Measurements from ENCODE around the gene ANKRD1.

Gene ANKRD1

DNA sequence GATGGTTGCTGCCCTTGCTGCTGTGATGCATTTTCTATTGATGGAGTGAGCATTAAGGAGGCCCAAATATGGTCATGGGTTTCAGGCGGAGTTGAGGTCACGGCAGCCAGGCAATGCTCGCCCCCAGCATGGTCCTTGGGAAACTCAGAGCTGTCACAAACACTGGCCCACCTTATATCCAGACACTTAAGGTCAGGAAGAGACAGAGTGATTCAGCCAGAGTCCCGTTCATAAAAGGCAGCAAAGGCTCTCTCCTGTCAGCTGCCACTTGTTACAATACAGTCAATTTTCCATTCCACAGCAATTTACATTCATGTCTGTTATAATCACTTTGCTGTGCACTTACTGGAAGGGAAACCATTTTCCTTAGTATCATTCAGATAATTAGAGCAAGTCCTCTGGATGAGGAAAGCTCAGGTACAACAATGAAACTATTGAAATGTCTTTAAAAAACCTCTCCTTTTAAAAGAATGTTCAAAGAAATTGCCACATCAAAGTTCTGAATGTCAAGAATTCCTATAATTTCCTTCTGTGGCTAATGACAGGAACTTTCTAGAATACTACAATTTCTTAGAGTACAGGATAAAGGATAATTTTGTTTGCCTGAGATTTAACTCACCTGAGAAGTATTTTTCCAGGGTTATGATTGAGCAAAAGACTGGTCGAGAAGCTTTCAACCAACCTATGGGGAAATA lies 14.8 kb upstream of the ANKRD1 start:
- DNase-seq (ENCODE audit: low read depth in 2 of 2): no peak

DNA sequence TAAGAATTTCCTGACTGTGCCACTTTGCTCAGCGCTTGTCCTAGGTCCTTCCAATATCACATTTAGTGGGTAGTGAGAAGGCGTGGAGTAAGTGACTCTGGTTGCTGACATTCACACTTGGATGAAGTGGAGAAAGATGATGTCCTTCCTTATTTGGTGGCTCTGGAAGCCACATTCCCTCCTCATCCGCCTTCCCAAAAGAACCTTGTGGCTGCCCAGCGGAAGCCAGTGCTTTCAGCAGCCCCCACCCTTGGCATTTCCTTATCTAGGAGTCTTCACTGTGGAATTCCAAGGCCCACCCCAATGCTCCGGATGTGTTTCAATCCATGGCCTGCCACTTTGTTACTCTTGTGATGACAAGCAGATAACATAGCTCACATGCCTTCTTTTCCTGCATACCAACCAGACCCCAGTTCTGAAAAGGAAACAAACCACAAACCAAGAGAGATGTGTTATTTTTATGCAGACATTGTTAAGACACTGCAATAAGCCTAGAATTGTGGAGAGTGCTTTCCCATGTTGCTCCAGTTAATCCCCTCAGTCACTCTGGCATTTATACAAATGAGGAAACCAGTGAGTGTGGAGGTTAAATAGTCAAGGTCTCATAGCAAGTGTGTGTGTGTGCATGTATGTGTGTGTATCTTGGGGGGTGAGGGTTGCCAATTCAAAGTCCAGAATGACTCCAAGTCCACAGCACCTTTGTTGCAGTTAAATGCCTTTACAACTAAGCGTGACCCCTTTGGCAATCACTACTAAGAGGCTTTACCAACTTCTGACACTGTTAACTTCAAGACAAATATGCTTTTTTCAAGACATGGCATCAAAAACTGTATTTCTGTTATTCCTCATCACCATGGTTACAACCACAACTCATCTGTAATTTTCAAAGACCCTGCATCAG lies 10.3 kb upstream of the ANKRD1 start:
- no peak for DNase-seq (ENCODE audit: low read depth in 2 of 2)

DNA sequence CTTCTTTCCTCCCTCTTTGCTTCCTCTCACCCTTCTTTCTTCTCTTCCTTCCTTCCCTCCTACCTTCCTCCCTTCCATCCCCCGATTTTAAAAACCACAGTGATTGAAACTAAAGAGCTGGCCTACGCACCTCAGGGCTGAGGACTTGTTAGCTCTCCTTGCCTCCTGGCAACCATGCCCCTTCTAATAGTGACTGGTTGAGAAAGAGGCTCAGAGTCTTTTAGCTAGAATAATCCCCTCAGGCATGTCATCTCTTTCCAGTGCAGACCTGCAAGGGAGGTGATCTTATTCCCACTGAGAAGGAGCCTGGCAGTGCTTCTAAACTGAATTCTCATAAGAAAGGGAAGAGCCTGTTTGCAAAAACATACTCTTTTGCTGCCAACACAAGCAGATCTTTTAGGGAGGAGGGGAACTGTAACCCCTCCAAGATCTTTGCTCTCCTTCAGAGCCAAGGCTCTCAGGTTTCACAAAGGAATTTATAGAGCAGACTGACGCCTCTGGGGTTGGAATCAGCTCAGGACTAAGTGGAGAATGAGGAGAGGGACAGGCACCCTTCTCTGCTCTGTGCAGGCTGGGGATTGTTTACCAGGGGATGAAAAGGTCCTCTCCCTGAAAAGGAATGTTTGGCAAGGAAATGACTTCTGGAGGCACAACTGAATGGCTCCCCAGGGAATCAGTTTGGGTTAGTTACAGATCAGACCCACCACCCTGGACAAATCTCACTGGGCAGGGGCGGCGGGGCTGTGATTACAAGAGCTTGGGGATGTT lies 9.4 kb upstream of the ANKRD1 start:
- no peak for DNase-seq (ENCODE audit: low read depth in 2 of 2)

DNA sequence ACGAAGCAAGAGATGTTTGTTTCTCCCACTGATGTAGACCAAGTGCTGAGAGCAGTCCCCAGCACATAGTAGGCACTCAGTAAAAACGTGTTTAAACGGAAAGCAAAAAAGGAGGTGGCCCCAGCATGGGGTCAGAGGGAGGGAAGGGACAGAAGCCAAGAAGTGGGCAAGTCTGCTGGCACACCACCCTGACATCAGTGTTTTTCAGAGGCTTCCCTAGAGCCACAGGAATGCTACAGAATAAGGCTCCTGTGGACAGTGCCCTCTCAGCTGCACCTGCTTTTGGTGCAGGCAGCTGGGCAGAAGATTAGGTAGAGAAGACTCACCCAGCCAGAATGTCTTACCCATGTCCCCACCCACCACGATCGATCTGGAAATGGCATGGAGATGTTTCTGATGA lies 8.3 kb upstream of the ANKRD1 start:
- no peak for DNase-seq (ENCODE audit: low read depth in 2 of 2)

DNA sequence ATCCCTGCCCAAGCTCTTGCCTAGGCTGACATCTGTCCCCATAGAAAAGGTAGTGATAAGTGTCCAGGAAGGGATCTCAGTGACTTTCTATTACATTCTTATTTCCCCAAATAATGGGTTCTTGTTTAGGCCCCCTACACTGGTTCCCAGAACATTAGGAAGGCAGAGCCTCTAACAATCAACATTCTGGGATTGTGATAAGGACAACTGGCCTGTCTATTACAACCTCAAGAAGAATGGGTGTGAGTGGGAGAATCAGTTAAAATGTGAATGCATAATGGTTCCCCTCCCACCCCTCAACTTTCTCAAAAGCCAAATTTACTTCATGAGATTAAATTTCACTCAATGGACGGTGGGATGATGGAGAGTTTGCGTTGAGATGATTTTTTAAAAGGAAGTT lies 6.4 kb upstream of the ANKRD1 start:
- DNase-seq (ENCODE audit: low read depth in 2 of 2): no peak

DNA sequence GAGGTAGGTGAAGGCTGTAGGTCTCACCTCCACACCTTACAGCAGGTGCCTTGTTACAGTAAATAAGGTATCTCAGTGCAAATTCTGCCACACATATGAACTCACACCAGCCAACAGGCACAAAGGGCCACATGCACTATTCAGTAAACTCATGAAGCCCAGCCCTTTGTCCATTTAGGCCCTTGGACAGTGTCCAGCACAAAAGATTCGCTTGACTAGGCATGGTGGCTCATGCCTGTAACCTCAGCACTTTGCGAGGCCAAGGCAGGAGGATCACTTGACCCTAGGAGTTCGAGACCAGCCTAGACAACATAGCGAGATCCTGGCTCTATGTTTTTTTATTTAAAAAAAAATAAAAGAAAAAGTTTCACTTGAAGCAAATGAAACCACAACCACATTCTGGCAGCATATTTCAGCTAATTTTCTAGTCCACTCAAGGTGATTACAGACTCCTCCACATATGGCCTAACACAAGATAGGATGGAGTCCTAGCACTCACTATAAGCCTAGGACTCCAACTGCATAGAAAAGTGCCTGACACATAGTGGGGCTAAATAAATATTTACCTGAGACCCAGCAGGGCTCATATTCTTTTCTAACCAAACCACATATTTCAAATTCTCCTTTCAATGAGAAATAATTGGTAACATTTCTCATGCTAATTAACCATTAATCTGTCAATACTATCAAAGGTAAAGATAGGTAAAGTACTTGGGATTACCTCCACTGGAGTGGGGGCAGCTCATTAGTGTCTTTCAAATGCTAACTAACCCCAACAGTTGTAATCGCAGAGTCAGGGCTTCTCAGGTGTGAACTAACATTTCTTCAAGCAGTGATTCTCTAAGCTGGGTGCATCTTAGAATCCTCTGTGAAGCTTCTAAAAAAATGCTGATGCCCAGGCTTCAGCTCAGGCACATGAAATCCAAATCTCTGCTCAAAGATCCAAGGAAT lies 4.5 kb upstream of the ANKRD1 start:
- DNase-seq (ENCODE audit: low read depth in 2 of 2): no peak

DNA sequence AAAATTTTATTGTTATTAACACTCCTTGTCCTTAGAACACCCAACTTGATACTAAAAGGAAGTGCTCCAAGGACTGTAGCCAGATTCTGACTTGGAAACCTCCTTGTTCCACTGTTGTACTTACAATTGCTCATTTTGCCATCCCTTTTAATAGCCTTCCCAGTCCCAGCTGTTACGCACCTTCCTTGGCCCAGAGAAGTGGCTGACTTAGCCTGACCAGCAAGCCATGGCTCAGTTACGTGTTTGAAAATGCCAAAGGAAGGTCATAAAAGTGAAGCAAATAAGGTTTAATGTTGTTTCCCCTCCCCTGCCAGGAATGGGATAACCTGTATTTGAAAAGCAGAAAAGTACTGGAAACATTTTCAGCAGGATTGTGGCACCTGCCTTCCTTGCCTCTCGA lies 3.7 kb upstream of the ANKRD1 start:
- DNase-seq (ENCODE audit: low read depth in 2 of 2): no peak

DNA sequence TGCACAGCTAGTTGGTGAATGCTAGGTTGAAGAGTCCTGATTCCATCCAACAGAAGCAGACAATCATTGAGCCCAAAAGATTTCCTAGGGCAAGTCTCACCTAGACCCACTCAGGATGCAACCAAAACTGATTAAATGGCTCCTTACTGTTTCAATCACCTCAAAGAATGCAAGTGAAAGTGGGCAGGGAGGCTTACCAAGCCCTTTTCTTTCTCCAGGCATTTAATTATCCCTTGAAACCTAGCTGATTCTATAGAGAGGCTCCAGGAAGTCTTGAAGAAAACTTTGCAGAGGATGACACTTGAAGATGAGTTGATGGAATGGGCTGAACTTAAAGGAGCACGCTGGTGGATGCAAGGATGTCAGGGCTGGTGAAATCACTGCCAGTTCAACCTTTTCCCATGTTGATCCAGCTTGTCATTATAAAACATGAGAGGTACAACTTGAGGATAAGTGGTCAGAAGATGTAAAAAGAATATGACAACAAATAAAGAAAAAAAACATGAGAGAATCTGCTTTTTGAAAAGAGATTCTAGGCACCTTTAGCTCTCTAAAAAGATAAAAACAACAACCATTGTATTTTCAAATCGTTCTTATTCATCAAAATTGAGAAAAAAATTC lies 2.3 kb upstream of the ANKRD1 start:
- no peak for DNase-seq (ENCODE audit: low read depth in 2 of 2)

DNA sequence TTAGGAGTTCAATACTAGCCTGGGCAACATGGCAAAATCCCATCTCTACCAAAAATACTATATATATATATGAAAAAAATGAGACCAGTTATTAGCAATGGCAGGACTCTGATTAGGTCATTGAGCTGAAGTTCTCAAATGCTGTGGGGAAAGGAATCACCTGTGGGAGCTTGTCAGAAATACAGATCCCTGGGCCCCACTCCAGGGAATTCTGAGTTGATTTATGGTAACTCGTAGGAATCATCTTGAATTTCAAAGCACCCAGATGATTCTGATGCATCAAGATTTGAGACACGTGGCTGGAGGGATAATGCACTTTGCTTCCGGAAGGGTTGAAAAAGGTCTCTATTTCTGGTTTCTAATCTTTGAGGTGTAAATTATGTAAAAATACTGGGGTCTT lies 1.0 kb upstream of the ANKRD1 start:
- no peak for DNase-seq (ENCODE audit: low read depth in 2 of 2)

DNA sequence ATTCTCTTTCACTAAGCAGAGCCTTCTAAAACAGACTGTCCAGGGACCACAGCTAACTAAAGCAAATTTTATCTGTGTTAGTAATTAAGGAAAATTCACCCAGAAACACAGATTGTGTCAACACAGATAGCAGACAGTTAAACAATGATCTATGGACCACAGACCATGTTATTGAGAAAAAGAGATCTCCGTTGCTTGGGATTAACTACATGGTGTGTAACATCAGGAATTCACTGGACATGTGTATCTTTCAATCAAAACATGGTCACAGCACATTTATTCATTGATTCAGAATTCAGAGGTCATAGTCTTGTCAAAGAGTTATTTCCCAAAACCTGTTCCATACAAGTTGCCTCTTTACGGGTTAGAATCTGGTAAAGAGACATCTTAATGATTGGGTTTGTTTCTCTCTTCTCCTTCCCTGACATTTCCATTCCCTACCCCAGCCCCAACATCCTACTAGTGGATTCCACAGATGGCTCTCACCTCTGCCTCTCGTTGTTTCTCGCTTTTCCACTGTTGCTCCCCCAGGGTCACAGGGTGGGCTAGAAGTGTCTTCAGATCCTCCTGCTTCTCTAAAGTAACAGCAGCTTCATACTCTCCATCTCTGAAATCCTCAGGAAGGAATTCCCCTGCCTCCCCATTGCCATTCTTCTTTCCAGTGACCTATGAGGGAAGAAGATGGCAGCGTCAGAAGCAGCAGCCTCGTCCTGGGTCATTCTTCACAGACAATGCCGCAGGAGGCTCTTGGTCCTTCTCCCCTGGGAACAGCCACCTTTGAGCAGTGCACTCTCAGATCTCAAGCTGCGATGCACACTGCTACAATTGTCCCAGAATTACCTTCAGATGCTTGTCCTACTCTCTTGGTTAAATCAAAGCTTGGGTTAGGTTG lies 958 bp downstream of the ANKRD1 start:
- no peak for DNase-seq (ENCODE audit: low read depth in 2 of 2)

DNA sequence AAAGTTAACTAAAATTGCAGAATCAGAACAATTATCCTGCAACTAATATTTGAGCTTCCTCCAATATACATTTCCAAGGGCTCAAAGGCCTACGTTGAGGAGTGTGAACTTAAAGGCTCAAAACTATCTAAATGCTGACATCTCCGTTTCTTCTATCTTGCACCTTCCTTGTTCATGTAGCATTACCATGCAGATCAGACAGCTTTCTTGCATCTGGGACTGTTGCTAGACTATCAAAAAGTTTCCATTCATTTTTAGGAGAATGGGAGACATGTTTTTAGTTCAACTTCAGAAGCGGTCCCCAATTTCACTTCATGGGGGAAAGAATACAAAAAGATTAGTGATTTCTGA lies 2.9 kb downstream of the ANKRD1 start:
- no peak for DNase-seq (ENCODE audit: low read depth in 2 of 2)

DNA sequence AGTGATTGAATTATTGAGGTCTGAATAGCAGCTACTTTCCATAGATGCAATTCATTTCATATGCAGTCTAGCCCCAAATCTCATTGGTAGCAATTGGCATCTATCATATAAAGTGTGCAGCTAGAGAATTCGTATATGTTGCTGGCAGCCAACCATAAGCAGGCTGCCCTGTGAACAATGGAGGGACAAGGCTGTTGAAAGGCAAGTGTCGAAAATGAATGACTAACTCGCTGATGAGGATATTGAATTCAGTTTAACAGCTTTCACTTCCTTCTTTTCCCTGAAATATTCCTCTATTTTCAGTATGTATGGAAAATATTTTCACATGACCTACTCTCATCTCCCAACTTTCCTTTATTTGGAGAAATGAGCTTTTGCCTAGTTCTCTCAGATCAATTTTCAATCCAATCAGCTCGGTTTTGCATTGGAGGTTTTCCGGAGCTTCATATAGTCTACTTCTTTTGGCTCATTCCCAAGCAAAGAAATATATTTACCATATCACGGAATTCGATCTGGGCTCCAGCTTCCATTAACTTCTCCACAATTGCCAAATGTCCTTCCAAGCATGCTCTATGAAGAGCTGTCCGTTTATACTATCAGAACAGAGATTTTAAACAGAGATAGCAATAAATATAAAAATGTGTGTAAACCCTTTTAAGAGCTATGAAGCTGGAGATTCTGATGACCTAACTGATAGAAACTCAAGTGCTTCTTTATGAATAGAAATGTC lies 3.5 kb downstream of the ANKRD1 start:
- no peak for DNase-seq (ENCODE audit: low read depth in 2 of 2)

DNA sequence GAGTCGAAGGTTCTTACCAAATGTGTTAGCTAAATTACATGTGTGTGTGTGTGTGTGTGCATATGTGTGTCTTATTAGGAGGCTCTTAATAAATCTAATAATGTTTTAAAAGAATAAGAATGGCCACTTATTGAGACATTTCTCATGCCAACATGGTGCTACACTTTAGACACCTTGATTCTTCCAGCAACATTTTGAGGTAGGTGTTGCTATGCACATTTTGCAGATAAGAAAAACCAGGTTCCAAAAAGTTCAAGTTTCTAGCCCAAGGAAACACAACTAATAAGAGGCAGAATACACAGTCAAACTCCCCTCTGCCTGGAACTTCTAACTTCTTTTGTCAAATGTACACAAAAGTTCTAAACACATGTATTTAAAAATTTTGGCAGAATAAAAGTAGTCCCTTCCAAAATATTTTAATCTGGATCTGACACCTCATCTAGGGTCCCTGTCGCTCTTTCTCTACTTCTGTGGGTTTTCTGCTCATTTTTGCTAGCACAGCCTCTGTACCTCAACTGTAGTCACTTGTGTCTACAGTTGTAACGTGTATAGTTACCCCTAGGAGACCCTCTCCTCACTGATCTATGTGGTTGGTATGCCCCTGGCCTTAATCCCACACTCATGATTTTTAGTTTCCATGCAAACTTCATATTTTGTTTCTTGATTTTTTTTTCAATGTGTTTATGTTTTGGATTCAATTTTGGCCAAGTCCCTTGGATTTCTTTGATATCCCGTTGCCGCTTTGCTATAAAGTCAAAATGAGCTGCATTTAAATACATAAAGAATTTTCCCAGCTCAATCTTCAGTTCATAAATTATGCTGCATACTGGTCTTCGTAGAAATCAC lies 4.3 kb downstream of the ANKRD1 start:
- DNase-seq (ENCODE audit: low read depth in 2 of 2): no peak

DNA sequence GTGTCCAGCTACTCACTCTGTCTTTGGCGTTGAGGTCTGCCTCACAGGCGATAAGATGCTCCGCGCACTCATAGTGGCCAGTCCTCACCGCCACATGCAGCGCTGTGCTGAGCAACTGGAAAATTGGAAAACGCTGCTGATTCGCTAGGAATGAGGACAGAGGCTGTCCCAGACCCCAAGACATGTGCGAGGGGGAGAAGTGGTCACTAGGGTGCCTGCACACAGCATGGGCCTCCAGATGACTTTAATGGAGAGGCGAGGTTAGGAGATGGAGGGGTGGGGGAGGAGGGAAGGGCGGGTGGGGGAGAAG lies 5.2 kb downstream of the ANKRD1 start:
- no peak for DNase-seq (ENCODE audit: low read depth in 2 of 2)

DNA sequence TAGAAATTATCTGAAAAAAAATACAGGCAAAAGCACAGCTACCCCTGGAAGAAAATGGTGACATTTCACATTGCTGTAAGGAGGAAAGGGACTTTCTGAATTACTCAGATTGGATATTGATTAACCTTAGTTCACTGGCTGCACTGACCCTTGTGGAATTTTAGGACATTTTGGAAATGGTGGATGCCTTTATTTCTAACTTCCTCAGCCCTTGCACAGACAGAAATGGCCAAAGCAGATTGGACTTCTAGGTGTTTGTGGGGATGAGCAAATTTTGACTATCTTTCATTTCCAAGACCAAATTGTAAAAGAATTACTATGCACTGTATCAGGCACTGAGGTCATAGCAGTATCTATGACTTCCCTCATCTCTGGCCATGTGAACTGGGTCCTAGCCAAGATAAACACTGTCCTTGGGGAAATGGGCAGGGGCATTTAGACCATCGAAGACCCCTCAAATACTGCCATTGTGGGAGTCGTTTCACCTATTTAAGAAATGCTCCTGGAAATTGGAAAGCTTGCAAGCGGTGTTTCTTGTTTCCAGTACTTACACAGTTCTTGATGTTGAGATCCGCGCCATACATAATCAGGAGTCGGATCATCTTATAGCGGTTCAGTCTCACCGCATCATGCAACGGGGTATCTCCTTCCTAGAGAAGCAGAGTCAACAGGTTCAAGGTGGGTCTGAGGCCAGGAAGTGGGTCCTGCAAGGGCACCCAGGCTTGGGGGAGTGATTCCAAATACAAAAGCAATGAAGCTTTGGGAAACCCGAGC lies 5.7 kb downstream of the ANKRD1 start:
- DNase-seq (ENCODE audit: low read depth in 2 of 2): no peak

DNA sequence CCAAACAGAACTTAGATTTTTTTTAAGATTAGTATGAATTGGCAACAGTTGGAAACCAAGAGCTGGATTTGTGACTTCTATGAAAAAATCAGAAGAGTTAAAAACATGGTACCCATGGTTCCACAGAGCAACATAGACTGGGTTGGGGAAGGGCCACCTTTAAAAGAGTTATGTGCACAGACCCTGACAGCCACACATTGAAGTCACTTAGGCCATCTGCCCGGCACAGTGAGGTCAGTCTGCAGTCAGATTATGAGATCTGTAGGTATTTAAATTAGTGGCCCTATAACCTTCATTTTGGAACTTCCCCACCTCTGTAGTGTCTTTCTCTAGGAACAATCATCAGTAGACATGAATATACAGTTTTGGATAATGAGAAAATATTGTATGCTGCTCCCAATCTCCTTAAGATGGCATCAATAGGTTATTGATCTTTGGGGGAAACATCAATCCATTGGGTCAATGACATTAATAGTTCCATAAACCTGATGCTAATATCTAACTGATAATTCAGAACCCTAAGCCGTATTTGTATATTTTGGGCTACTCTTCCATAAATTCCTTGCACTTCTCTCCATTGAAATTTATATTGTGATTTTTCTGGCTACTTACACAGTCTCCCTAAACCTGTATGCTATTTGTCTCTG lies 7.0 kb downstream of the ANKRD1 start:
- DNase-seq (ENCODE audit: low read depth in 2 of 2): no peak

DNA sequence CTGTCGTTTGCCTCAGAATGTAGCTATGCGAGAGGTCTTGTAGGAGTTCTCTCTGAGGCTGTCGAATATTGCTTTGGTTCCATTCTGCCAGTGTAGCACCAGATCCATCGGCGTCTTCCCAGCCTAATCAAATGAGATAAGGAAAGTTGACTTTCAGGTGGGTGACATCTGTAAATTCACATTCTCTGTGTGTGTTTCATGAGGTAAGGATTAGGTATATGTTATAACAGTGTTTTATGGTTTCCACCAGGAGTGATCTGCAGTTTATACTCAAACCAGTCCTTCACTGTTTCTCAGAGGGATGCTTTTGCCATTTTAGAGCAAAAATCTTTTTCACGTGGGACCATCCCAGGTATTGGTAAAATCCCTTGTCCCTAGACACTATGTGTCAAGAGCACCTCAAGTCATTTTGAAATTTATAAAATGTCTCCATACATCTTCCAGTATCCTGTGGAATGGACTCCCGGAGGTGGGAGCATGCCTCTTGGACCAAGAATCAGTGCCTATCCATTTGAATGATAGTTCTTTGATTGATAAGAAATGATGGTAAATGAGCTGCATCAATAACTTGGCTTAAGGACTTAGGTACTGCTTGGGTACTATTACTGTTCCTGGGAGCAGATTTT lies 7.9 kb downstream of the ANKRD1 start:
- DNase-seq (ENCODE audit: low read depth in 2 of 2): no peak
